IMR-90 (cell line): ENCODE data around the gene UBE2B.

Experiments
- BHLHE40 ChIP-seq: fragments of 150-350 bp; IDR thresholded peaks from 2 replicates; pipeline ENCODE4 v1.6.1; 2016; ENCODE audit warnings: mild to moderate bottlenecking, low read depth, low read length
- CEBPB ChIP-seq: IDR thresholded peaks from 2 replicates; pipeline ENCODE4 v1.6.1; 2012; ENCODE audit warnings: low read depth, low read length, improper control_type of control experiment
- CTCF ChIP-seq: conservative IDR thresholded peaks from 2 replicates; pipeline ENCODE4 v1.5.1; 2012; ENCODE audit warnings: mild to moderate bottlenecking, low read depth, low read length, improper control_type of control experiment
- FOS ChIP-seq: fragments of 150-350 bp; IDR thresholded peaks from 2 replicates; pipeline ENCODE4 v1.6.1; 2016; ENCODE audit warnings: low read depth, low read length
- MAFK ChIP-seq: IDR thresholded peaks from 2 replicates; pipeline ENCODE4 v1.6.1; 2012; ENCODE audit warnings: low read depth, low read length, improper control_type of control experiment
- MAZ ChIP-seq: IDR thresholded peaks from 2 replicates; pipeline ENCODE4 v1.6.1; 2012; ENCODE audit warnings: low read depth, mild to moderate bottlenecking, low read length, improper control_type of control experiment, moderate library complexity, borderline replicate concordance
- MXI1 ChIP-seq: IDR thresholded peaks from 2 replicates; pipeline ENCODE4 v1.6.1; 2012; ENCODE audit warnings: low read depth, mild to moderate bottlenecking, low read length, moderate library complexity, borderline replicate concordance
- NFE2L2 ChIP-seq: fragments of 150-350 bp; IDR thresholded peaks from 2 replicates; pipeline ENCODE4 v1.6.1; 2016; ENCODE audit warnings: low read depth, mild to moderate bottlenecking, low read length
- POLR2A ChIP-seq: IDR thresholded peaks from 2 replicates; pipeline ENCODE4 v1.6.1; 2012; ENCODE audit warnings: mild to moderate bottlenecking, low read depth, low read length
- RAD21 ChIP-seq: IDR thresholded peaks from 2 replicates; pipeline ENCODE4 v1.6.1; 2012; ENCODE audit warnings: low read length, improper control_type of control experiment
- RCOR1 ChIP-seq: IDR thresholded peaks from 2 replicates; pipeline ENCODE4 v1.6.1; 2012; ENCODE audit warnings: mild to moderate bottlenecking, low read length, improper control_type of control experiment; ENCODE audit not compliant: insufficient replicate concordance
- SMC3 ChIP-seq: fragments of 150-350 bp; IDR thresholded peaks from 2 replicates; pipeline ENCODE4 v1.6.1; 2016; ENCODE audit warnings: low read depth, mild to moderate bottlenecking, antibody characterized with exemption, low read length, moderate library complexity
- USF2 ChIP-seq: fragments of 150-350 bp; IDR thresholded peaks from 2 replicates; pipeline ENCODE4 v1.6.1; 2017; ENCODE audit warnings: mild to moderate bottlenecking, antibody characterized with exemption, low read length, low read depth

- no peak for TF ChIP-seq CTCF
- TF ChIP-seq NFE2L2: no peak
- no peak for TF ChIP-seq RAD21
- TF ChIP-seq POLR2A: no peak
- TF ChIP-seq CEBPB: no peak
- TF ChIP-seq MAFK: no peak
- TF ChIP-seq SMC3: no peak
- no peak for TF ChIP-seq RCOR1
- no peak for TF ChIP-seq BHLHE40
- TF ChIP-seq MXI1: no peak
- TF ChIP-seq FOS: no peak
- no peak for TF ChIP-seq MAZ
- TF ChIP-seq USF2: no peak
Measured at GRCh38 chr5:134387443-134387842, 16.1 kb downstream of the UBE2B start.
